ENCODE measurements around the gene KIAA1328. TPM values are rescaled to one million over a fixed set of nuclear protein-coding genes. Genes with fewer than 3 reads are reported as not detected.

Gene KIAA1328
- total RNA-seq, 1 donor from 2014 or later, result 17.8 TPM

DNA sequence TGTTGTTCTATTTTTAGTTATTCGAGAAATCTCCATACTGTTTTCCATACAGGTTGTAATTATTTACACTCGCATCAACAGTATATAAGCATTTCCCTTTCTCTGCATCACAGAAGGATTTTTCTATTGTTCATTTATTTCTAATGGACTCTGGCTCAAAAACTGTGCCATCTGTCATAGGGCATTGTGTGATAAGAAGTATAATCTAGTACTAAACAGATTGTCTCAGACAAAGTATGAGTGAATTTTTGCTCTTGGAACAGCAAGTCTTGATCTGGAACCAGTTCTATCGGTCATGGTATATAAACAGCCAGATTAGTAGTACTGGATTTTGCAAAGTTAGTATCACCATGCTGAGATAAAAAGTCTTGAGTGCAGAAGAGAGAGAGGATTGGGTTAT, 145.8 kb downstream of the KIAA1328 start:
- H3K9me3 ChIP-seq, result peaks cover 13% of the 10 kb centered on the region
- no peaks in the 10 kb centered on the region for H3K4me1 ChIP-seq
- H3K36me3 ChIP-seq, result no peaks in the 10 kb centered on the region
- ATAC-seq, result no peak
- no peak overlapping the region for H3K4me3 ChIP-seq
- no peaks in the 10 kb centered on the region for H3K27me3 ChIP-seq (ENCODE audit: low read depth)
- intact Hi-C loops (cut with DNase I), result no loop called here
- no peak for DNase-seq
- no peak overlapping the region for H3K27ac ChIP-seq
- TF ChIP-seq, protein P1, sequence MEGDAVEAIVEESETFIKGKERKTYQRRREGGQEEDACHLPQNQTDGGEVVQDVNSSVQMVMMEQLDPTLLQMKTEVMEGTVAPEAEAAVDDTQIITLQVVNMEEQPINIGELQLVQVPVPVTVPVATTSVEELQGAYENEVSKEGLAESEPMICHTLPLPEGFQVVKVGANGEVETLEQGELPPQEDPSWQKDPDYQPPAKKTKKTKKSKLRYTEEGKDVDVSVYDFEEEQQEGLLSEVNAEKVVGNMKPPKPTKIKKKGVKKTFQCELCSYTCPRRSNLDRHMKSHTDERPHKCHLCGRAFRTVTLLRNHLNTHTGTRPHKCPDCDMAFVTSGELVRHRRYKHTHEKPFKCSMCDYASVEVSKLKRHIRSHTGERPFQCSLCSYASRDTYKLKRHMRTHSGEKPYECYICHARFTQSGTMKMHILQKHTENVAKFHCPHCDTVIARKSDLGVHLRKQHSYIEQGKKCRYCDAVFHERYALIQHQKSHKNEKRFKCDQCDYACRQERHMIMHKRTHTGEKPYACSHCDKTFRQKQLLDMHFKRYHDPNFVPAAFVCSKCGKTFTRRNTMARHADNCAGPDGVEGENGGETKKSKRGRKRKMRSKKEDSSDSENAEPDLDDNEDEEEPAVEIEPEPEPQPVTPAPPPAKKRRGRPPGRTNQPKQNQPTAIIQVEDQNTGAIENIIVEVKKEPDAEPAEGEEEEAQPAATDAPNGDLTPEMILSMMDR (IDR thresholded peaks at IDR 0.05), result no peak

DNA sequence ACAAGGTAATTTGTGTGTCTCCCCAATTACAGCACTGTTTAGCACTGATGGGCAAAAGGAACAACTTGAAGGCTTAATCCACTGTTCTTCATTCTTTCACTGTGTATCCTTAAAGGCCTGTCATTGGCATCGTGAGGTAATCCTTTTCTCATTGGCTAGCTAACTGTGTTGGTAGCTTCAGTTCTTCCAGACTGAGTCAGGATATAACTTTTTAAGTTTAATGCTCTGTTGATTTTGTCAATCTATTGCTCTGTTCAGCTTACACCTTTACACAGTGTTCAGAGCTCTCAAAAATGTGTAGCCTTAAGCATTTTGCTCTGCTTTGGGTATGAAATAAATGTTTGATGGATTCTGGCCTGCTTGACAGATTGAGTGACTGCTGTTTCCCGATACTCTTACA, 148.2 kb downstream of the KIAA1328 start:
- no peaks in the 10 kb centered on the region for H3K36me3 ChIP-seq
- intact Hi-C loops (cut with DNase I), result no loop called here
- H3K27me3 ChIP-seq (ENCODE audit: low read depth), result no peaks in the 10 kb centered on the region
- no peaks in the 10 kb centered on the region for H3K4me1 ChIP-seq
- peaks cover 3% of the 10 kb centered on the region for H3K9me3 ChIP-seq
- H3K4me3 ChIP-seq, result no peak overlapping the region
- TF ChIP-seq, protein P1 (IDR thresholded peaks at IDR 0.05), result no peak
- ATAC-seq, result no peak
- no peak overlapping the region for H3K27ac ChIP-seq
- no peak for DNase-seq

DNA sequence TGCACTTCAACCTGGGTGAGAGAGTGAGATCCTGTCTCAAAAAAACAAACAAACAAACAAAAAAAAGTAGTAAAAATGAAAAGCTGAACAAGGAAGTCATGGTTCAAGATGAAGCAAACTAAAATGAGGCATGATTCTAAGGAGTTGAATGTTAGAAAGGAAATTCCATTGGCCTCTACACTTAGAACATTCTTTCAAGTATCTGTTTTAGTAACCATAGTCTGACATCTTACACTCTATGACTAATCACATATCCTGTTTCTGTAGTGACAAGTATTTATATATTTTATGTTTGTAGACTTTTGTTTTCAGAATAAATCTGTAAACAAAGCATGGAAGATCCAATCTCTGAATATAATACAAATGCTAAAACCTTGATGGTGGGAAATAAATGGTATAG, 164.1 kb downstream of the KIAA1328 start:
- Histone ChIP-seq H3K9me3 (no peaks in the 10 kb centered on the region), H3K4me3 (no peak overlapping the region), H3K36me3 (no peaks in the 10 kb centered on the region), H3K4me1 (no peaks in the 10 kb centered on the region), H3K27ac (no peak overlapping the region), H3K27me3 (ENCODE audit: low read depth) (no peaks in the 10 kb centered on the region)
- no peak for ATAC-seq
- TF ChIP-seq, protein P1 (IDR thresholded peaks at IDR 0.05), result no peak
- intact Hi-C loops (cut with DNase I), result no loop called here
- DNase-seq, result no peak

DNA sequence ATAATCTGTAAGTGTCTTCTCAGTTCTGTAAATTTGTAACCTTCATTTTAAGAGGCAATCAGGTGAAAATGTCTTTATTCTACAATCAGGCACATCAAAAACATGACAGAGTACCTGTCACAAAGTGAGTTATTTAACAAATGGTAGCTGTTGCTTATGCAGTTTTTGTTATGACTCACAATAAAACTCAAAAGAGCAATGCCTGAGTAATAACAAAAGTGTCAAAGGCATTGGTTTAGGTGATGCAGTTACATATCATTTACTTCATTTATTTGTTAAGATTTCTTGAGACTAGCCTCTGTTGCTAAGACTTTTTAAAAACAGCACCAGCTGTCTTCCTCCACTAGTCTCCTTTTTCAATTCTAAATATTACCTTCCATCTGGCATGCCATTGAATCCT, 177.8 kb downstream of the KIAA1328 start:
- TF ChIP-seq, protein P1 (IDR thresholded peaks at IDR 0.05), result no peak
- intact Hi-C loops (cut with DNase I), result no loop called here
- no peaks in the 10 kb centered on the region for H3K27me3 ChIP-seq (ENCODE audit: low read depth)
- H3K4me1 ChIP-seq, result no peaks in the 10 kb centered on the region
- DNase-seq (no peak), ATAC-seq (no peak)
- no peak overlapping the region for H3K4me3 ChIP-seq
- no peaks in the 10 kb centered on the region for H3K9me3 ChIP-seq
- H3K27ac ChIP-seq, result no peak overlapping the region
- no peaks in the 10 kb centered on the region for H3K36me3 ChIP-seq

DNA sequence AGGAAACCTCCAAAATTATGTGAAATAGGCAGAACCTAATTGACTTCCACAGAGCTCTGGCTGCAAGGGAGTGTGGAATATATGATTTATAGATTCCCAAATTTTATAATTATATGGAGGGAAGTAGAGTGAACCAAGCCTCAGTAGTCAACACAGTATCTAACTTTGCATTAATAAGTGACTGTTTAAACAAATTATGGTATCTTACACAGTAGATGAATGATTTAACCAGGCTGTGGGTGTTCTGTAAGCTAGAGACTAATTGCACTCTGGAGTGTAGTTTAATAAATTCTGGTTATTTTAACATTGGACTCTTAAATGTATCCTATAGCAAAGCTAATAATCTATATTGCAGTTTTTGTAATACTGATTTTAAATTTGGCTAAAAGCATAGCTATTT, 183.5 kb downstream of the KIAA1328 start:
- Histone ChIP-seq H3K4me3 (no peak overlapping the region), H3K36me3 (no peaks in the 10 kb centered on the region), H3K27me3 (ENCODE audit: low read depth) (no peaks in the 10 kb centered on the region), H3K27ac (no peak overlapping the region), H3K9me3 (peaks cover 29% of the 10 kb centered on the region), H3K4me1 (no peaks in the 10 kb centered on the region)
- DNase-seq (no peak), ATAC-seq (no peak)
- TF ChIP-seq, protein P1 (IDR thresholded peaks at IDR 0.05), result no peak
- intact Hi-C loops (cut with DNase I), result no loop called here
